Natural killer cell (primary cell): ENCODE data around the gene PCCA. TPM values are rescaled to one million over a fixed set of nuclear protein-coding genes. Genes with fewer than 3 reads are reported as not detected.
"Not testable (repeated sequence)": the region's sequence is repeated elsewhere in the genome, so short reads cannot be mapped to it uniquely, and the experiment has no call there.

ENCODE experiments used
- ATAC-seq, 3 donors: fragments of 150-1000 bp in 2 of 3; fragments of 200-7000 bp in 1 of 3; cut with Tn5 transposase; 1 replicate in 1 of 3; 2 replicates in 2 of 3; pipeline ENCODE4 v1.10.0; 2021; ENCODE audit warnings: mild to moderate bottlenecking in 2 of 3, moderate library complexity in 2 of 3
- DNase-seq, 2 donors: peaks; one replicate each; pipeline versions ENCODE4 v3.0.0 to v3.0.0-alpha.2; 2013 to 2021; ENCODE audit warnings: mixed read lengths in 1 of 2
- H3K27ac ChIP-seq: one replicate; pipeline ENCODE4 v1.5.1; 2013; ENCODE audit warnings: mild to moderate bottlenecking, low read length
- H3K27me3 ChIP-seq: one replicate; pipeline ENCODE4 v1.6.1; 2013; ENCODE audit warnings: low read length; ENCODE audit not compliant: control insufficient read depth, insufficient read depth
- H3K36me3 ChIP-seq: one replicate; pipeline ENCODE4 v1.6.1; 2013; ENCODE audit warnings: low read length; ENCODE audit not compliant: control insufficient read depth, insufficient read depth
- H3K4me1 ChIP-seq: one replicate; pipeline ENCODE4 v1.6.1; 2013; ENCODE audit warnings: low read length; ENCODE audit not compliant: control insufficient read depth, insufficient read depth
- H3K4me3 ChIP-seq: one replicate; pipeline ENCODE4 v1.5.1; 2013; ENCODE audit warnings: low read length
- H3K9me3 ChIP-seq: one replicate; pipeline ENCODE4 v1.6.1; 2013; ENCODE audit warnings: low read length; ENCODE audit not compliant: control insufficient read depth, insufficient read depth
- H3K27ac Mint-ChIP-seq, 2 donors: one replicate each; pipeline ENCODE4 v1.8.0; 2022; ENCODE audit warnings: mild to moderate bottlenecking in 2 of 2, mixed read lengths in 2 of 2, moderate library complexity in 1 of 2
- H3K27me3 Mint-ChIP-seq, 2 donors: one replicate each; pipeline ENCODE4 v1.8.0; 2022; ENCODE audit warnings: low read depth in 2 of 2, mixed read lengths in 2 of 2
- H3K36me3 Mint-ChIP-seq: one replicate; pipeline ENCODE4 v1.8.0; 2022; ENCODE audit warnings: mixed read lengths
- H3K4me1 Mint-ChIP-seq, 2 donors: one replicate each; pipeline ENCODE4 v1.8.0; 2022; ENCODE audit warnings: mixed read lengths in 2 of 2
- H3K4me3 Mint-ChIP-seq: one replicate; pipeline ENCODE4 v1.8.0; 2022; ENCODE audit warnings: mild to moderate bottlenecking, moderate library complexity, mixed read lengths
- H3K9me3 Mint-ChIP-seq, 2 donors: one replicate each; pipeline ENCODE4 v1.8.0; 2022; ENCODE audit warnings: mixed read lengths in 2 of 2
- CTCF ChIP-seq: fragments of 200-600 bp; IDR thresholded peaks from one replicate; pipeline ENCODE4 v1.8.0; 2022; ENCODE audit warnings: antibody characterized with exemption
- WGBS: methylation state at CpG from one replicate; pipeline ENCODE4 v1.1.7; 2013; ENCODE audit warnings: missing lambda C conversion rate; ENCODE audit not compliant: insufficient coverage; 5-methylcytosine and 5-hydroxymethylcytosine counted together
- intact Hi-C: fragments of 100-400 bp; cut with micrococcal nuclease; formaldehyde crosslinking; loops from one replicate; pipeline ENCODE4 v1.14.2; 2022
- total RNA-seq, 4 donors: library from RNA; stranded (reverse); fragments of 120-200 nt in 1 of 4; gene quantifications; one replicate each; pipeline versions ENCODE4 v1.2.3 to v1.2.4, GENCODE V29; 2013 to 2022

The PCCA gene
- total RNA-seq, 3 donors from 2014 or later (not counting 1 experiment from before 2014, with no cell fraction given), result 25.5 to 28.5 (median 28.2) TPM

DNA sequence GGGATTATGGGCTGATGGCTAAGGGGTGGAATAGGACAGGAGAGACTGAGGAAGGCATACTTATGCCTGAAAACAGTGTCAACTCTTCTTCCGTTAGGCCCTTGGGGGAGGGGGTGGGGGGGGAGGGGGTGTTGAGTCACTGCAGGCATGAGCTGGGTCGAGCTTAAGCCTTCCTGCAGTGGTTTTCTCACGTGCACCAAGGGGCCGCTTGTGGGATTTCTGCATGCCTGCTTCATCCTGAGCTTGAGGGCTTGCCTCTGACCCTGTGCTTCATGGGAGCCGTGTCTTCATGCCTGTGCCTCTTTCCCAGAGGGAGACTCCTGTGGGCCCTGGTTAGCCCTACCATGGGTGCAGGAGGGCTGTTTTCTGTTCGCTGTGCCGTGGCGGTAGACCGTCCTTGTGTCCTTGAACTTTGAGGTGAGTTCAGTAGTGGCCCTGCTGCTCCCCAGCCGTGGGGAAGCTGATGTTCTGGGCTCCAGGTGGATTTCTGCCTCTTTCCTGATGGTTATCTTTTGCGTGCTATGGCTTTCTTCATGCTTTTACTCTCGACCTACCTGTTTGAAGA lies 186.1 kb downstream of the PCCA start:
- H3K36me3 Mint-ChIP-seq, result no peaks in the 10 kb centered on the region
- intact Hi-C loops, result no loop called here
- Histone ChIP-seq H3K27ac (no peak overlapping the region), H3K36me3 (no peaks in the 10 kb centered on the region), H3K9me3 (no peaks in the 10 kb centered on the region), H3K4me3 (no peak overlapping the region), H3K4me1 (peaks cover 4% of the 10 kb centered on the region), H3K27me3 (no peaks in the 10 kb centered on the region)
- H3K27ac Mint-ChIP-seq, result peak overlapping the region in 1 of 2 donors; percentile 53
- H3K4me3 Mint-ChIP-seq, result peak overlapping the region; percentile 35
- DNase-seq (no peak), ATAC-seq (peak in 2 of 3 donors; percentile 75 to 81)
- H3K9me3 Mint-ChIP-seq, result no peaks in the 10 kb centered on the region
- 79% methylated on average over 12 of the region's 12 CpGs for WGBS
- H3K4me1 Mint-ChIP-seq, result peaks cover 23% of the 10 kb centered on the region in 2 donors
- H3K27me3 Mint-ChIP-seq, result no peaks in the 10 kb centered on the region
- no peak for TF ChIP-seq CTCF

- intact Hi-C loops, result no loop called here
- Mint-ChIP-seq H3K27ac (no peak overlapping the region), H3K9me3 (no peaks in the 10 kb centered on the region), H3K4me3 (peak overlapping the region; percentile 35), H3K4me1 (peaks cover 22 to 23% of the 10 kb centered on the region in 2 donors), H3K36me3 (no peaks in the 10 kb centered on the region), H3K27me3 (no peaks in the 10 kb centered on the region)
- no peaks in the 10 kb centered on the region for H3K27me3 ChIP-seq
- TF ChIP-seq CTCF, result no peak
- H3K4me1 ChIP-seq, result peaks cover 4% of the 10 kb centered on the region
- ATAC-seq, result no peak
- no peak overlapping the region for H3K27ac ChIP-seq
- WGBS, result 94% methylated on average over 5 of the region's 5 CpGs
- no peak for DNase-seq
- H3K36me3 ChIP-seq, result no peaks in the 10 kb centered on the region
- H3K9me3 ChIP-seq, result no peaks in the 10 kb centered on the region
- H3K4me3 ChIP-seq, result no peak overlapping the region
Observed at GRCh38 chr13:100275746-100276145, 186.9 kb downstream of the PCCA start.

DNA sequence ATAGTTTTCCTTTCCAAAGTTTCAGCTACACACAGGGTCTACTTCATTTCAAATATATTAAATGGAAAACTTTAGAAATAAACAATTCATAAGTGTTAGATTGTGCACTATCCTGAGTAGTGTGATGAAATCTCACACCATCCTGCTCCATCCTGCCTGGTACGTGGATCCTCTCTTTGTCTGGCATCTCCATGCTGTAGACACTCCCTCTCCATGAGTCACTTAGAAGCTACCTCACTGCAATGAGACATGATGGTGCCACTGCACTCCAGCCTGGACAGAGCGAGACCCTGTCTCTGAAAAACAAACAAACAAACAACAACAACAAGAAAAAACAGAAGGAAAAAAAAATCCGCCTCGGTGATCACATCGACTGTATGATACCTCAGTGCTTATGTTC lies 191.8 kb downstream of the PCCA start:
- Histone ChIP-seq H3K36me3 (no peaks in the 10 kb centered on the region), H3K27ac (no peak overlapping the region), H3K9me3 (no peaks in the 10 kb centered on the region), H3K4me3 (no peak overlapping the region), H3K4me1 (no peaks in the 10 kb centered on the region), H3K27me3 (no peaks in the 10 kb centered on the region)
- TF ChIP-seq CTCF, result no peak
- intact Hi-C loops, result no loop called here
- Mint-ChIP-seq H3K4me1 (peaks cover 3 to 9% of the 10 kb centered on the region in 2 donors), H3K27me3 (no peaks in the 10 kb centered on the region), H3K36me3 (no peaks in the 10 kb centered on the region), H3K27ac (no peak overlapping the region), H3K9me3 (no peaks in the 10 kb centered on the region), H3K4me3 (no peak overlapping the region)
- WGBS, result 96% methylated on average over 5 of the region's 5 CpGs
- no peak for DNase-seq
- no peak for ATAC-seq

- H3K27ac ChIP-seq, H3K36me3 Mint-ChIP-seq, H3K4me3 Mint-ChIP-seq, DNase-seq, H3K27ac Mint-ChIP-seq, H3K4me1 ChIP-seq, H3K36me3 ChIP-seq, H3K27me3 Mint-ChIP-seq, H3K9me3 ChIP-seq, H3K4me1 Mint-ChIP-seq, H3K4me3 ChIP-seq, intact Hi-C loops, H3K9me3 Mint-ChIP-seq, H3K27me3 ChIP-seq, ATAC-seq: not testable (repeated sequence)
- 96% methylated on average over 16 of the region's 16 CpGs for WGBS
Observed at GRCh38 chr13:100282306-100282705, 193.4 kb downstream of the PCCA start.
